ENCODE measurements around the gene CRTAC1.

DNA sequence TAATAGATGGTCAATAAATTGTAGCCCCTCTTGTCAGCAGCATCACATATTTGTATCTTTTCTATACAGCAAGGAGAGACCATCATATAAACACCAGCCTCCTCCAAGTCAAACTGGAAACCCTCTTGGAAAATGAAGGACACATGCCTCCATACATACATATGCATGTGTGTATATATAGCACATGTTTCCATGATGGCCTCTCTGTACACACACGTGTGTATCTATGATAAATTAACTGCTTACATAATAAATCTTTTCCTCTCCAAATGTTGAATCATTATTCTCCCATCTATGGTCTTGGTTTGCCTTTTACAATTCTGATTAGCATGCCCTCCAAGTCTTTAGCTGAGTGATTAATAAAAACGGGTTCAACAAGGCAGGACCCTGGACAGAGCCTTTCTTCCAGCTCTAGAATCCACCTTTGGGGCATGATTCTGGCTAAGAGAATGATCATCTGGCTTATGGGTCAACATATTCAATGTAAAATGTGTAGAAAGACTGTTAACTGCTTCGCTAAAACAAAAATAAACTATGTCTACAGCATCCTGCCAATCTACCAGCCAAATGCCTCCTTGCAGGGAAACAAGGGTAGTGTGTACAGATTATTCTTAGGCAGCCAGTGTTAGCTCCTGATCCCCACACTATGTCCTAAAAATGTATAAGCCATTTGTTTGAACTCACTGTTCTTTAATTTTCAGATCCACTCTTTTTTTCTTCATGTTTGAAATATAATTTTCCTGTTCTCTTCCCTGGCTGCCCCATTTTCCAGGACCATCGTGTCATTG, 70.0 kb downstream of the CRTAC1 start:
- TF ChIP-seq, protein P1, sequence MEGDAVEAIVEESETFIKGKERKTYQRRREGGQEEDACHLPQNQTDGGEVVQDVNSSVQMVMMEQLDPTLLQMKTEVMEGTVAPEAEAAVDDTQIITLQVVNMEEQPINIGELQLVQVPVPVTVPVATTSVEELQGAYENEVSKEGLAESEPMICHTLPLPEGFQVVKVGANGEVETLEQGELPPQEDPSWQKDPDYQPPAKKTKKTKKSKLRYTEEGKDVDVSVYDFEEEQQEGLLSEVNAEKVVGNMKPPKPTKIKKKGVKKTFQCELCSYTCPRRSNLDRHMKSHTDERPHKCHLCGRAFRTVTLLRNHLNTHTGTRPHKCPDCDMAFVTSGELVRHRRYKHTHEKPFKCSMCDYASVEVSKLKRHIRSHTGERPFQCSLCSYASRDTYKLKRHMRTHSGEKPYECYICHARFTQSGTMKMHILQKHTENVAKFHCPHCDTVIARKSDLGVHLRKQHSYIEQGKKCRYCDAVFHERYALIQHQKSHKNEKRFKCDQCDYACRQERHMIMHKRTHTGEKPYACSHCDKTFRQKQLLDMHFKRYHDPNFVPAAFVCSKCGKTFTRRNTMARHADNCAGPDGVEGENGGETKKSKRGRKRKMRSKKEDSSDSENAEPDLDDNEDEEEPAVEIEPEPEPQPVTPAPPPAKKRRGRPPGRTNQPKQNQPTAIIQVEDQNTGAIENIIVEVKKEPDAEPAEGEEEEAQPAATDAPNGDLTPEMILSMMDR (IDR thresholded peaks at IDR 0.05): no peak
- no peak for TF ChIP-seq POLR2A (IDR thresholded peaks at IDR 0.05)
